ENCODE measurements around the gene UBAP2.
A peak's percentile ranks its signal among the peaks of the same experiment; 100 is the strongest.
"Not testable (repeated sequence)": the region's sequence is repeated elsewhere in the genome, so short reads cannot be mapped to it uniquely, and the experiment has no call there.

The UBAP2 gene

GRCh38 chr9:34047864-34048726 lies 592 bp downstream of the UBAP2 start:
- intact Hi-C loops (cut with DNase I; ENCODE audit: low total_unique reads), result loop anchor here (5.0 kb wide), 1 partner anchor 231 kb away; the partner anchor contains the start of gene UBE2R2
- no peaks in the 10 kb centered on the region for H3K36me3 ChIP-seq
- no peaks in the 10 kb centered on the region for H3K27me3 ChIP-seq
- H3K4me3 ChIP-seq, result peak overlapping the region; percentile 80 to 84
- DNase-seq, result peak in 1 of 2 donors; percentile 69
- H3K4me1 ChIP-seq, result peaks cover 0 to 20% (median 17%) of the 10 kb centered on the region in 4 donors
- no peak for TF ChIP-seq CTCF (IDR thresholded peaks at IDR 0.05)
- peak overlapping the region; percentile 83 to 86 for H3K27ac ChIP-seq
- H3K9me3 ChIP-seq, result no peaks in the 10 kb centered on the region

- no peaks in the 10 kb centered on the region for H3K27me3 ChIP-seq
- H3K27ac ChIP-seq, result no peak overlapping the region
- no peak for DNase-seq
- no peaks in the 10 kb centered on the region for H3K36me3 ChIP-seq
- peaks cover 0 to 20% (median 17%) of the 10 kb centered on the region in 4 donors for H3K4me1 ChIP-seq
- no peak for TF ChIP-seq CTCF (IDR thresholded peaks at IDR 0.05)
- H3K9me3 ChIP-seq, result no peaks in the 10 kb centered on the region
- H3K4me3 ChIP-seq, result no peak overlapping the region
- intact Hi-C loops (cut with DNase I; ENCODE audit: low total_unique reads), result loop anchor here (5.0 kb wide), 1 partner anchor 230 kb away; the partner anchor contains the start of gene UBE2R2
Measured at GRCh38 chr9:34046784-34047379, 1.8 kb downstream of the UBAP2 start.

- intact Hi-C loops (cut with DNase I; ENCODE audit: low total_unique reads), result loop anchor here (5.0 kb wide), 1 partner anchor 229 kb away; the partner anchor contains the start of gene UBE2R2
Measured at GRCh38 chr9:34045903-34046302, 2.8 kb downstream of the UBAP2 start.

DNA sequence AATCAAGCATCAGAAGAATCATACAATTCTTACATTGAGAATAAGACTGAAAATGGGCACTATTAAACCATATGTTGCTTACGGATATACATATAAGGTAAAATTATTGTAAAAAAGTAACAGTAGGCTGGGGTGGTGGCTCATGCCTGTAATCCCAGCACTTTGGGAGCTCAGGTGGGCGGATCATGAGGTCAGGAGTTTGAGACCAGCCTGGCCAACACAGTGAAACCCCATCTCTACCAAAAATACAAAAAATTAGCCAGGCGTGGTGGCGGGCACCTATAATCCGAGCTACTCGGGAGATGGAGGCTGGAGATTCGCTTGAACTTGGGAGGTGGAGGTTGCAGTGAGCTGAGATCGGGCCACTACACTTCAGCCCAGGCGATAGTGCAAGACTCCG lies 6.6 kb downstream of the UBAP2 start:
- intact Hi-C loops (cut with DNase I; ENCODE audit: low total_unique reads); DNase-seq; H3K36me3 ChIP-seq; H3K9me3 ChIP-seq; H3K27ac ChIP-seq; H3K4me3 ChIP-seq; H3K4me1 ChIP-seq; H3K27me3 ChIP-seq: not testable (repeated sequence)

More at GRCh38 chr9:34045903-34046302, 2.8 kb downstream of the UBAP2 start:
- DNase-seq, result no peak
- Histone ChIP-seq H3K27me3 (no peaks in the 10 kb centered on the region), H3K27ac (no peak overlapping the region), H3K9me3 (no peaks in the 10 kb centered on the region), H3K4me1 (peaks cover 0 to 20% (median 17%) of the 10 kb centered on the region in 4 donors), H3K36me3 (peaks cover 0 to 5% (median under 1%) of the 10 kb centered on the region in 3 donors), H3K4me3 (no peak overlapping the region)
- TF ChIP-seq CTCF (IDR thresholded peaks at IDR 0.05), result no peak

- not testable (repeated sequence) for H3K4me3 ChIP-seq, DNase-seq
- intact Hi-C loops (cut with DNase I; ENCODE audit: low total_unique reads), result loop anchor here (5.0 kb wide), 1 partner anchor 1383 kb away; no protein-coding TSS in a partner anchor
Measured at GRCh38 chr9:34038851-34039250, 9.8 kb downstream of the UBAP2 start.

DNA sequence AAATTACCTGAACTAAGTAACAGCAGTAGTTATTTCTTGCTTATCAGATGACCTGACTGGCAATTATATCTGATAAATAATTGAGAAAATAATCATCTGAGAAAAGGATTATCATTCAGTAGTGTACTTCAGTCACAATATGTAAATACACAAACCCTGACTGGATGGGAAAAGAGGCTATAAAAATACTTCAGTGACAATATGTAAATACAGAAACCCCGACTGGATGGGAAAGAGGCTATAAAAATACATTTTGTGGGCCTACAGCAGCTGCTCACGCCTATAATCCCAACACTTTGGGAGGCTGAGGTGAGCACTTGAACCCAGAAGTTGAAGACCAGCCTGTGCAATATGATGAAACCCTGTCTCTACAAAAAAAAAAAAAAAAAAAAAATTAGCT lies 11.1 kb downstream of the UBAP2 start:
- Histone ChIP-seq H3K9me3 (no peaks in the 10 kb centered on the region), H3K4me3 (no peak overlapping the region), H3K36me3 (peaks cover 0 to 6% (median 5%) of the 10 kb centered on the region in 3 donors), H3K27me3 (no peaks in the 10 kb centered on the region), H3K4me1 (peaks cover 0 to 4% (median 0%) of the 10 kb centered on the region in 4 donors), H3K27ac (no peak overlapping the region)
- DNase-seq, result no peak
- intact Hi-C loops (cut with DNase I; ENCODE audit: low total_unique reads), result loop anchor here (5.0 kb wide), 1 partner anchor 1385 kb away; no protein-coding TSS in a partner anchor
- no peak for TF ChIP-seq CTCF (IDR thresholded peaks at IDR 0.05)

More at GRCh38 chr9:34038851-34039250, 9.8 kb downstream of the UBAP2 start:
- not testable (repeated sequence) for H3K27ac ChIP-seq, H3K36me3 ChIP-seq, H3K27me3 ChIP-seq, H3K4me1 ChIP-seq, H3K9me3 ChIP-seq

Measured in tibial artery (tissue), 4 donors.